Measurements from ENCODE around the gene MCAT. TPM values are rescaled to one million over a fixed set of nuclear protein-coding genes. Genes with fewer than 3 reads are reported as not detected.

MCAT gene
- total and polyA plus RNA-seq, 2 donors (not counting 1 experiment from before 2014, with no cell fraction given): 8.4 to 10.1 TPM

DNA sequence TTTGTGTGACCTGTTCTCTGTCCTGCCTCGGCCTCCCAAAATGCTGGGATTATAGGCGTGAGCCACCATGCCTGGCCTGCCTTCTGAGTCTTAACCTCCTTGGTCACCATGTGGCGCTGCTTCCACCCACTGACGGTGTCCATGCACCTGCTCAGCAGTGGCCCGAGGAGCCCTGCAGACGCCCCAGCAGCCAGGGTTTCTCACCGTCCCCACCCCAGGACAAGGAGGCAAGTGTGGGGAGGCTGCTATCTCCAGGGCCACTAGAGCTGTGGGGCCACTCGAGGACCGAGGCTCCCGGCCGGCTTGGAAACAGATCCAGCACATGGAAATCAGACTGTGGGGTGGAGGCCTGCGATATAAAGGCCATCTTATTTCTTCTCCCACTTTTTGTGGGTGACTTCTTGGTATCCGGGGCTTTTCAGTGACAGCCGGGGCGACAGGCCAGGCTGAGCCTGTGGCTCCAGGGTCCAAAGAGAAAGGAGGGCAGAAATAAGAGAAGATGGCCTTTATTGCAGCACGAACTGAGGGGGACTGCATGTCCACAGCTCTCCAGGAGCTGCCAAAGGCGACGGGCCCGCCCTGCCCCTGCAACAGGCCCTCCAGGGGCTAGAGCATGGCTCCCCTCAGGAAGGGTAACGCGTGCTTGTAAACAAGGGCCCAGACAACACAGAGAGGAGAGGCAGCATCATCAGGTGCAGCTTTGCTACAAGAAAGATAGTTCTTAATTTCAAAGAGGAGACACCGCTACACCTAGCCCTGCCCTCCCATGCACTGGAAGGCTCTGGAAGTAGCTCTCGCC is 23.1 kb upstream of the MCAT start:
- Histone ChIP-seq H3K9me3 (ENCODE audit: control extremely low read depth in 1 of 3, control insufficient read depth in 2 of 3, insufficient read depth in 1 of 3, low read length in 2 of 3) (no peaks in the 10 kb centered on the region), H3K27ac (ENCODE audit: low read length in 2 of 2) (no peak overlapping the region), H3K79me2 (ENCODE audit: control insufficient read depth, insufficient read depth, low read length) (no peaks in the 10 kb centered on the region), H3K4me3 (ENCODE audit: control extremely low read depth in 1 of 5, extremely low read depth in 1 of 5, insufficient read depth in 1 of 5, low read depth in 2 of 5, low read length in 4 of 5) (no peak overlapping the region), H4K20me1 (ENCODE audit: control insufficient read depth, insufficient read depth, low read length, poor library complexity, severe bottlenecking) (no peaks in the 10 kb centered on the region), H3K4me2 (replicated peaks; ENCODE audit: low read depth, low read length, poor library complexity, severe bottlenecking) (no peak overlapping the region), H3K4me1 (ENCODE audit: control insufficient read depth in 2 of 2, insufficient read depth in 2 of 2, low read length in 2 of 2) (peaks cover 0 to 12% of the 10 kb centered on the region in 2 donors), H2AFZ (ENCODE audit: insufficient read depth, low read depth, low read length, poor library complexity, severe bottlenecking) (no peak overlapping the region), H3K27me3 (replicated peaks in 1 of 4; ENCODE audit: control extremely low read depth in 1 of 4, control insufficient read depth in 3 of 4, insufficient read depth in 4 of 4, low read length in 3 of 4) (no peaks in the 10 kb centered on the region), H3K9ac (ENCODE audit: low read length) (no peak overlapping the region), H3K36me3 (replicated peaks in 1 of 2; ENCODE audit: control extremely low read depth in 1 of 2, control insufficient read depth in 1 of 2, extremely low read depth in 1 of 2, insufficient read depth in 2 of 2, low read length in 1 of 2) (peaks cover 0 to 7% of the 10 kb centered on the region in 2 experiments)
- DNase-seq: no peak
- ATAC-seq (ENCODE audit: low read depth): no peak
- ChIA-PET POLR2A (interaction anchor here (0.7 kb wide), 1 partner anchor 533 kb away, joined by 8 read pairs; no protein-coding TSS in a partner anchor), CTCF (no interaction called here)
- H3K27me3 Mint-ChIP-seq: no peaks in the 10 kb centered on the region
- 89% methylated on average over 21 of the region's 23 CpGs for WGBS (ENCODE audit: insufficient coverage)
- no peak overlapping the region for H3K27ac Mint-ChIP-seq
- TF ChIP-seq, protein P1, sequence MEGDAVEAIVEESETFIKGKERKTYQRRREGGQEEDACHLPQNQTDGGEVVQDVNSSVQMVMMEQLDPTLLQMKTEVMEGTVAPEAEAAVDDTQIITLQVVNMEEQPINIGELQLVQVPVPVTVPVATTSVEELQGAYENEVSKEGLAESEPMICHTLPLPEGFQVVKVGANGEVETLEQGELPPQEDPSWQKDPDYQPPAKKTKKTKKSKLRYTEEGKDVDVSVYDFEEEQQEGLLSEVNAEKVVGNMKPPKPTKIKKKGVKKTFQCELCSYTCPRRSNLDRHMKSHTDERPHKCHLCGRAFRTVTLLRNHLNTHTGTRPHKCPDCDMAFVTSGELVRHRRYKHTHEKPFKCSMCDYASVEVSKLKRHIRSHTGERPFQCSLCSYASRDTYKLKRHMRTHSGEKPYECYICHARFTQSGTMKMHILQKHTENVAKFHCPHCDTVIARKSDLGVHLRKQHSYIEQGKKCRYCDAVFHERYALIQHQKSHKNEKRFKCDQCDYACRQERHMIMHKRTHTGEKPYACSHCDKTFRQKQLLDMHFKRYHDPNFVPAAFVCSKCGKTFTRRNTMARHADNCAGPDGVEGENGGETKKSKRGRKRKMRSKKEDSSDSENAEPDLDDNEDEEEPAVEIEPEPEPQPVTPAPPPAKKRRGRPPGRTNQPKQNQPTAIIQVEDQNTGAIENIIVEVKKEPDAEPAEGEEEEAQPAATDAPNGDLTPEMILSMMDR (IDR thresholded peaks at IDR 0.05): no peak
- no peak for TF ChIP-seq EZH2 (IDR thresholded peaks at IDR 0.05; ENCODE audit: borderline replicate concordance, insufficient read depth, low read depth, low read length, poor library complexity, severe bottlenecking)
- no peaks in the 10 kb centered on the region for H3K9me3 Mint-ChIP-seq (ENCODE audit: insufficient read depth)
- no peak overlapping the region for H3K4me3 Mint-ChIP-seq
- peaks cover 11% of the 10 kb centered on the region for H3K4me1 Mint-ChIP-seq
- intact Hi-C loops (cut with micrococcal nuclease): no loop called here

DNA sequence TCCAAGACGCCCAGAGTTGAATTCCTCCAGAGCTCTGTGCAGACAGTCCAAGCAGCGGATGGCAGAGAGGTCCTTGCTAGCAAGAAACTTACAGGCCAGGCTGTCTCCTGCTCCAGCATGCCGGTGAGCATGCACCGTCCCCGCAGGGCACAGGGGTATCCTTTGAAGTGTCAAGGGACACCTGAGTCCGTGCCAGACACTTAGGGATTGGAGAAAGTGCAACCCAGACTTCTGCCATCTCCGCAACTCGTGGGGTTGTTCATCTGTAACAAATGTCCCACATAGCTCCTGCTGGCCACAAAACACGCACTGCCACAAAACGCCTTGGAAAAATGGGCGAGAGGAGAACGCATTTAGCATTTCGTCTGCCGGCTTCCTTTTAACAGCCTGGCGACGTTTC is 21.4 kb upstream of the MCAT start:
- POLR2A ChIA-PET: no interaction called here
- Mint-ChIP-seq H3K9me3 (ENCODE audit: insufficient read depth) (no peaks in the 10 kb centered on the region), H3K27ac (no peak overlapping the region)

More for the DNA sequence above, 21.4 kb upstream of the MCAT start:
- no peaks in the 10 kb centered on the region for H3K27me3 Mint-ChIP-seq
- peaks cover 11% of the 10 kb centered on the region for H3K4me1 Mint-ChIP-seq
- no peak for ATAC-seq (ENCODE audit: low read depth)
- Histone ChIP-seq H2AFZ (ENCODE audit: insufficient read depth, low read depth, low read length, poor library complexity, severe bottlenecking) (no peak overlapping the region), H3K4me3 (ENCODE audit: control extremely low read depth in 1 of 5, extremely low read depth in 1 of 5, insufficient read depth in 1 of 5, low read depth in 2 of 5, low read length in 4 of 5) (no peak overlapping the region), H3K27me3 (replicated peaks in 1 of 4; ENCODE audit: control extremely low read depth in 1 of 4, control insufficient read depth in 3 of 4, insufficient read depth in 4 of 4, low read length in 3 of 4) (no peaks in the 10 kb centered on the region), H3K36me3 (replicated peaks in 1 of 2; ENCODE audit: control extremely low read depth in 1 of 2, control insufficient read depth in 1 of 2, extremely low read depth in 1 of 2, insufficient read depth in 2 of 2, low read length in 1 of 2) (peaks cover 0 to 10% of the 10 kb centered on the region in 2 experiments), H4K20me1 (ENCODE audit: control insufficient read depth, insufficient read depth, low read length, poor library complexity, severe bottlenecking) (peaks cover 3% of the 10 kb centered on the region), H3K4me1 (ENCODE audit: control insufficient read depth in 2 of 2, insufficient read depth in 2 of 2, low read length in 2 of 2) (peaks cover 0 to 12% of the 10 kb centered on the region in 2 donors), H3K9ac (ENCODE audit: low read length) (no peak overlapping the region), H3K4me2 (replicated peaks; ENCODE audit: low read depth, low read length, poor library complexity, severe bottlenecking) (no peak overlapping the region), H3K27ac (ENCODE audit: low read length in 2 of 2) (no peak overlapping the region), H3K9me3 (ENCODE audit: control extremely low read depth in 1 of 3, control insufficient read depth in 2 of 3, insufficient read depth in 1 of 3, low read length in 2 of 3) (no peaks in the 10 kb centered on the region), H3K79me2 (ENCODE audit: control insufficient read depth, insufficient read depth, low read length) (no peaks in the 10 kb centered on the region)
- no peak for DNase-seq
- CTCF ChIA-PET: interaction anchor here (0.6 to 0.8 kb wide), 2 partner anchors 12 to 596 kb away, joined by 3 read pairs; no protein-coding TSS in a partner anchor
- H3K4me3 Mint-ChIP-seq: no peak overlapping the region
- WGBS (ENCODE audit: insufficient coverage): 54% methylated on average over 10 of the region's 16 CpGs
- TF ChIP-seq EZH2 (IDR thresholded peaks at IDR 0.05; ENCODE audit: borderline replicate concordance, insufficient read depth, low read depth, low read length, poor library complexity, severe bottlenecking): no peak
- TF ChIP-seq, protein P1 (IDR thresholded peaks at IDR 0.05): no peak
- intact Hi-C loops (cut with micrococcal nuclease): no loop called here
